Fibroblast of skin of right quadriceps (primary cell): ENCODE results near the gene SETD2.

Experiments
- DNase-seq: peaks from one replicate; pipeline ENCODE4 v3.0.0-alpha.2; 2013

SETD2 gene

GRCh38 chr3:46978381-46978780 is 185.5 kb downstream of the SETD2 start:
- no peak for DNase-seq

- no peak for DNase-seq
These were observed 186.1 kb downstream of the SETD2 start for GRCh38 chr3:46977811-46978195.

GRCh38 chr3:46976326-46977190 is 187.4 kb downstream of the SETD2 start, which contains the start of gene CCDC12:
Gene CCDC12, minus strand, starts transcription at chr3:46976745. Its CDS starts 13 bp downstream, at chr3:46976732.
- peak; percentile 99 for DNase-seq

- no peak for DNase-seq
These were observed 189.3 kb downstream of the SETD2 start for GRCh38 chr3:46974421-46975171.

- DNase-seq = no peak
These were observed 191.5 kb downstream of the SETD2 start for GRCh38 chr3:46972396-46972795.

GRCh38 chr3:46971742-46972141 is 192.2 kb downstream of the SETD2 start:
- no peak for DNase-seq

GRCh38 chr3:46971151-46971550 is 192.8 kb downstream of the SETD2 start:
- no peak for DNase-seq

GRCh38 chr3:46970391-46971091 is 193.4 kb downstream of the SETD2 start:
- DNase-seq = no peak

- no peak for DNase-seq
These were observed 195.0 kb downstream of the SETD2 start for GRCh38 chr3:46968783-46969428.

- no peak for DNase-seq
These were observed 197.1 kb downstream of the SETD2 start for GRCh38 chr3:46966811-46967210.
